PC-9 (cell line): Measurements from ENCODE around the gene NDST1. TPM values are rescaled to one million over a fixed set of nuclear protein-coding genes. Genes with fewer than 3 reads are reported as not detected.

Source experiments
- BruUV-seq: library from RNA; stranded (reverse); fragments of 400-500 nt; replicated peaks from 2 replicates; lab custom pipeline; 2021; lab: Mats Ljungman, UMichigan
- CTCF ChIA-PET: fragments of 300-600 bp; sonication (Branson Sonifier 250); formaldehyde crosslinking; loops from one replicate; lab custom pipeline; 2022; ENCODE audit warnings: antibody characterized with exemption; lab: Charles Lee
- POLR2A ChIA-PET: fragments of 300-600 bp; sonication (Branson Sonifier 250); formaldehyde crosslinking; loops from one replicate; lab custom pipeline; 2022; ENCODE audit warnings: antibody characterized with exemption; ENCODE audit not compliant: unreplicated experiment; lab: Charles Lee
- DNase-seq, 2 experiments: peaks; one replicate each; pipeline versions ENCODE4 v3.0.0 to v3.0.0-alpha.2; 2015 to 2022; ENCODE audit warnings: mixed read lengths in 1 of 2
- H2AFZ ChIP-seq: fragments of 200-600 bp; sonication (generic); 2 replicates; pipeline ENCODE4 v1.8.1; 2017; ENCODE audit warnings: antibody characterized with exemption
- H3F3A ChIP-seq: fragments of 200-600 bp; sonication (generic); 2 replicates; pipeline ENCODE4 v1.8.1; 2017; ENCODE audit warnings: antibody characterized with exemption, mild to moderate bottlenecking, low read depth; ENCODE audit not compliant: insufficient read depth
- H3K27ac ChIP-seq: fragments of 200-600 bp; sonication (generic); 2 replicates; pipeline ENCODE4 v1.6.1; 2016; ENCODE audit warnings: mixed run types
- H3K27me3 ChIP-seq: fragments of 200-600 bp; sonication (generic); 2 replicates; pipeline ENCODE4 v1.6.1; 2016; ENCODE audit warnings: low read depth, mixed run types; ENCODE audit not compliant: insufficient read depth
- H3K36me3 ChIP-seq: fragments of 200-600 bp; sonication (generic); 2 replicates; pipeline ENCODE4 v1.6.1; 2016; ENCODE audit warnings: low read depth, mixed run types
- H3K4me1 ChIP-seq: fragments of 200-600 bp; sonication (generic); replicated peaks from 2 replicates; pipeline ENCODE4 v1.6.1; 2016; ENCODE audit warnings: mixed run types; ENCODE audit not compliant: insufficient read depth
- H3K4me2 ChIP-seq: fragments of 200-600 bp; sonication (generic); 2 replicates; pipeline ENCODE4 v1.6.1; 2017; ENCODE audit warnings: mixed run types
- H3K4me3 ChIP-seq: fragments of 200-600 bp; sonication (generic); 2 replicates; pipeline ENCODE4 v1.6.1; 2016; ENCODE audit warnings: mixed run types
- H3K79me2 ChIP-seq: fragments of 200-600 bp; sonication (generic); 2 replicates; pipeline ENCODE4 v1.6.1; 2017; ENCODE audit warnings: low read depth, mixed run types
- H3K9me2 ChIP-seq: fragments of 200-600 bp; sonication (generic); 2 replicates; pipeline ENCODE4 v1.8.1; 2017; ENCODE audit warnings: mild to moderate bottlenecking; ENCODE audit not compliant: insufficient read depth
- H3K9me3 ChIP-seq: fragments of 200-600 bp; sonication (generic); 2 replicates; pipeline ENCODE4 v1.8.1; 2016; ENCODE audit warnings: low read depth; ENCODE audit not compliant: insufficient read depth
- H4K20me1 ChIP-seq: fragments of 200-600 bp; sonication (generic); 2 replicates; pipeline ENCODE4 v1.8.1; 2017; ENCODE audit not compliant: insufficient read depth
- EZH2 ChIP-seq: fragments of 200-600 bp; sonication (generic); IDR thresholded peaks from 2 replicates; pipeline ENCODE4 v1.8.0; 2017; ENCODE audit warnings: antibody characterized with exemption, low read depth
- intact Hi-C: fragments of 100-400 bp; cut with micrococcal nuclease; formaldehyde crosslinking; loops from one replicate; pipeline ENCODE4 v1.10.0; 2022; ENCODE audit not compliant: unreplicated experiment
- total RNA-seq: library from RNA; stranded (reverse); gene quantifications from 2 replicates; pipeline ENCODE4 v1.2.3, GENCODE V29; 2021
- TF ChIP-seq, protein P1 (sequence below): fragments of 200-600 bp; sonication (generic); conservative IDR thresholded peaks from 2 replicates; pipeline ENCODE4 v1.6.1; 2017; ENCODE audit warnings: mixed run types, antibody characterized with exemption, mild to moderate bottlenecking, moderate library complexity

NDST1 gene
- total RNA-seq, 1 experiment from 2014 or later, result 94.3 TPM

DNA sequence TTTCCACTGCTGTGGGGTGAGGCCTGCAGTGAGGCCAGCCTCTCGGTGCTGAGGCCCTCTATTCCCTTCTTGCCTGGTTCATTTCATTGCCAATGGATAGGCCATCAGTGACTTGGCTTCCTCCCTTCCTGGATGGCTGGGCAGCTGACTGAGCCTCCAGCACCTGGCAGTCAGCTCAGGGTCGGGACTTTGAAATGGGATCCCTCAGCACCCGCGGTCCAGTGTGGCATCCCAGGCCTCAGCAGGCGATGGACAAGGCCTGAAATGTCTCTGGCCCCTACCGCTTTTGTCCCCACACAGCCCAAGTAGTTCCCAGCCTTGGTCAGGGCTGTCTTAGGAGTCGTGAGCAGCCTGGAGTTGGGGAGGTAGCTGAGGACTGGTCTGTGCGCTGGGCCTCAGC is 17.2 kb downstream of the NDST1 start:
- CTCF ChIA-PET, result no interaction called here
- Histone ChIP-seq H3K27ac (no peak overlapping the region), H3K4me1 (no peaks in the 10 kb centered on the region), H3K9me3 (no peaks in the 10 kb centered on the region), H4K20me1 (peaks cover 62% of the 10 kb centered on the region), H3F3A (no peaks in the 10 kb centered on the region), H2AFZ (no peak overlapping the region), H3K9me2 (no peaks in the 10 kb centered on the region), H3K27me3 (no peaks in the 10 kb centered on the region), H3K36me3 (peaks cover 4% of the 10 kb centered on the region; the same call in 1 of the 2 replicates), H3K4me2 (no peak overlapping the region), H3K4me3 (no peak overlapping the region), H3K79me2 (peaks cover 32% of the 10 kb centered on the region)
- no TSS peak for BruUV-seq
- POLR2A ChIA-PET, result no interaction called here
- no peak for DNase-seq
- TF ChIP-seq EZH2, result no peak
- TF ChIP-seq, protein P1, sequence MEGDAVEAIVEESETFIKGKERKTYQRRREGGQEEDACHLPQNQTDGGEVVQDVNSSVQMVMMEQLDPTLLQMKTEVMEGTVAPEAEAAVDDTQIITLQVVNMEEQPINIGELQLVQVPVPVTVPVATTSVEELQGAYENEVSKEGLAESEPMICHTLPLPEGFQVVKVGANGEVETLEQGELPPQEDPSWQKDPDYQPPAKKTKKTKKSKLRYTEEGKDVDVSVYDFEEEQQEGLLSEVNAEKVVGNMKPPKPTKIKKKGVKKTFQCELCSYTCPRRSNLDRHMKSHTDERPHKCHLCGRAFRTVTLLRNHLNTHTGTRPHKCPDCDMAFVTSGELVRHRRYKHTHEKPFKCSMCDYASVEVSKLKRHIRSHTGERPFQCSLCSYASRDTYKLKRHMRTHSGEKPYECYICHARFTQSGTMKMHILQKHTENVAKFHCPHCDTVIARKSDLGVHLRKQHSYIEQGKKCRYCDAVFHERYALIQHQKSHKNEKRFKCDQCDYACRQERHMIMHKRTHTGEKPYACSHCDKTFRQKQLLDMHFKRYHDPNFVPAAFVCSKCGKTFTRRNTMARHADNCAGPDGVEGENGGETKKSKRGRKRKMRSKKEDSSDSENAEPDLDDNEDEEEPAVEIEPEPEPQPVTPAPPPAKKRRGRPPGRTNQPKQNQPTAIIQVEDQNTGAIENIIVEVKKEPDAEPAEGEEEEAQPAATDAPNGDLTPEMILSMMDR, result no peak
- intact Hi-C loops, result no loop called here

DNA sequence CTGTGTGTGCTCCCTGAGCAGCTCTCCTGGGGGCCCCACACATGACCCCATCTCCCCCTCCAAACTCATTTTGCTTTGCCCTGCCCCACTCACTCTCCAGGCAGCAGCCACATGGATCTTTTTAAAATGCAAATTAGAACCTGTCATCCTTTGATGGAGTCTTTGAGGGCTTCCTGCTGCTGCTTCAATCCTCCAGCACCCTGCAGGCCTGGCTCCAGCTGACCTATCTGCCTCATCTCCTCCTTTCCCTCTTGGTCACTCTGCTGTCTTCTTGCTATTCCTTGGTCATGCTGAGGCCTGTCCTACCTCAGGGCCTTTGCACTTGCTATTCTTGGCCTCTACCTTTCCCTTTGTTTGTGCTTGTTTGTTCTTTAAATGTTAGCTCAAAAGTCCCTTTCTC is 17.9 kb downstream of the NDST1 start:
- Histone ChIP-seq H4K20me1 (peaks cover 57% of the 10 kb centered on the region), H2AFZ (no peak overlapping the region), H3K4me1 (no peaks in the 10 kb centered on the region), H3K9me3 (no peaks in the 10 kb centered on the region), H3K36me3 (peaks cover 4% of the 10 kb centered on the region; the same call in 1 of the 2 replicates), H3K9me2 (no peaks in the 10 kb centered on the region), H3K79me2 (peaks cover 26% of the 10 kb centered on the region), H3K27me3 (no peaks in the 10 kb centered on the region), H3K4me3 (no peak overlapping the region), H3K4me2 (no peak overlapping the region), H3K27ac (no peak overlapping the region), H3F3A (no peaks in the 10 kb centered on the region)
- intact Hi-C loops, result no loop called here
- ChIA-PET POLR2A (no interaction called here), CTCF (interaction anchor here (0.6 kb wide), 1 partner anchor 15 kb away, joined by 3 read pairs; no protein-coding TSS in a partner anchor)
- no peak for DNase-seq
- BruUV-seq, result no TSS peak
- TF ChIP-seq EZH2, result no peak
- TF ChIP-seq, protein P1, result no peak

DNA sequence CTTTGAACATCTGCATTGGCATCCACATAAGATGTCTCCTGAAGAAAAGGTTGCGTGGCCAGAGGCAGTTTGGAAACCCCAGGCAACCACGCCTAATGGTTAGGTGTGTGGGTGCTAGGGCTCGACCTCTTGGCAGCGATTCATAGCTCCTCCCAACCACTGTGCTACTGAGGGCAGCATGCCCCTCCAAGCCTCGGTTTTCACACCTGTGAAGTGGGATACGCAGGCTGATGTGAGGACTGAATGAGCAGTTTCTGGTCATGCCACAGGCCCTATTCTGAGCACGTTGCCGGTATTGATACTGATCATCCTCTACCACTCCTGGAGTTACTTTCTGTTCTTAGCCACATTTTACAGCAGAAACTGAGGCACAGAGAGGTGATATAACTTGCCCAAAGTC is 19.1 kb downstream of the NDST1 start:
- no TSS peak for BruUV-seq
- DNase-seq, result no peak
- intact Hi-C loops, result no loop called here
- CTCF ChIA-PET, result interaction anchor here (0.6 kb wide), 1 partner anchor 49 kb away, joined by 9 read pairs; no protein-coding TSS in a partner anchor
- POLR2A ChIA-PET, result interaction anchor here (0.6 kb wide), 1 partner anchor 224 kb away, joined by 3 read pairs; no protein-coding TSS in a partner anchor
- Histone ChIP-seq H3F3A (no peaks in the 10 kb centered on the region), H3K9me2 (no peaks in the 10 kb centered on the region), H3K9me3 (no peaks in the 10 kb centered on the region), H3K27me3 (no peaks in the 10 kb centered on the region), H3K4me1 (no peaks in the 10 kb centered on the region), H3K4me3 (no peak overlapping the region), H3K27ac (no peak overlapping the region), H3K79me2 (peaks cover 15% of the 10 kb centered on the region), H2AFZ (no peak overlapping the region), H3K4me2 (no peak overlapping the region), H3K36me3 (peaks cover 4% of the 10 kb centered on the region; the same call in 1 of the 2 replicates), H4K20me1 (peaks cover 48% of the 10 kb centered on the region)
- TF ChIP-seq, protein P1, result no peak
- TF ChIP-seq EZH2, result no peak
